DND-41 (cell line): ENCODE measurements around the gene MTMR4.
"Not testable (repeated sequence)": the region's sequence is repeated elsewhere in the genome, so short reads cannot be mapped to it uniquely, and the experiment has no call there.

Experiments used
- ATAC-seq: fragments of 200-7000 bp; cut with Tn5 transposase; 3 replicates; pipeline ENCODE4 v1.9.1; 2021; ENCODE audit warnings: low read depth; ENCODE audit not compliant: insufficient read depth
- DNase-seq: peaks from one replicate; pipeline ENCODE4 v3.0.0-alpha.2; 2020
- H2AFZ ChIP-seq: 2 replicates; pipeline ENCODE4 v1.6.0; 2012; ENCODE audit warnings: low read depth, low read length
- H3K27ac ChIP-seq: 2 replicates; pipeline ENCODE4 v1.5.1; 2012; ENCODE audit warnings: low read length, inconsistent platforms
- H3K27me3 ChIP-seq: fragments of 200-600 bp; sonication (generic); 2 replicates; pipeline ENCODE4 v1.6.0; 2012; ENCODE audit warnings: low read length, mild to moderate bottlenecking, inconsistent platforms; ENCODE audit not compliant: insufficient read depth, poor library complexity
- H3K36me3 ChIP-seq: 2 replicates; pipeline ENCODE4 v1.5.1; 2012; ENCODE audit warnings: low read length, inconsistent platforms; ENCODE audit not compliant: insufficient read depth
- H3K4me1 ChIP-seq: 2 replicates; pipeline ENCODE4 v1.5.1; 2012; ENCODE audit warnings: mild to moderate bottlenecking, low read length; ENCODE audit not compliant: insufficient read depth
- H3K4me2 ChIP-seq: 2 replicates; pipeline ENCODE4 v1.6.0; 2012; ENCODE audit warnings: mild to moderate bottlenecking, moderate library complexity, low read length, inconsistent platforms; ENCODE audit not compliant: insufficient read depth
- H3K4me3 ChIP-seq, 2 experiments: fragments of 200-600 bp in 1 of 2; shearing (Covaris generic) in 1 of 2; 2 replicates each; pipeline ENCODE4 v1.5.1; 2012 to 2016; ENCODE audit warnings: inconsistent platforms in 2 of 2, low read length in 2 of 2, mild to moderate bottlenecking in 2 of 2, low read depth in 1 of 2, moderate library complexity in 1 of 2
- H3K79me2 ChIP-seq: 2 replicates; pipeline ENCODE4 v1.6.0; 2012; ENCODE audit warnings: low read length, inconsistent platforms; ENCODE audit not compliant: insufficient read depth
- H3K9ac ChIP-seq: 2 replicates; pipeline ENCODE4 v1.6.0; 2012; ENCODE audit warnings: low read depth, mild to moderate bottlenecking, inconsistent platforms, low read length, moderate library complexity
- H3K9me3 ChIP-seq: 2 replicates; pipeline ENCODE4 v1.5.1; 2012; ENCODE audit warnings: low read length, moderate library complexity, mild to moderate bottlenecking, inconsistent platforms; ENCODE audit not compliant: insufficient read depth, severe bottlenecking
- H4K20me1 ChIP-seq: 2 replicates; pipeline ENCODE4 v1.6.0; 2012; ENCODE audit warnings: low read length; ENCODE audit not compliant: insufficient read depth
- CTCF ChIP-seq: IDR thresholded peaks from 2 replicates; pipeline ENCODE4 v1.5.1; 2012; ENCODE audit warnings: borderline replicate concordance, low read length, moderate library complexity, mild to moderate bottlenecking; ENCODE audit not compliant: poor library complexity, severe bottlenecking; ENCODE audit errors: extremely low read depth
- EZH2 ChIP-seq: IDR thresholded peaks from 3 replicates; pipeline ENCODE4 v1.6.1; 2012; ENCODE audit warnings: borderline replicate concordance, low read depth, mild to moderate bottlenecking, moderate library complexity, low read length, inconsistent platforms; ENCODE audit not compliant: severe bottlenecking

The MTMR4 gene

GRCh38 chr17:58503866-58504265, 10.6 kb downstream of the MTMR4 start:
- H3K4me2 ChIP-seq = no peak overlapping the region
- peaks cover 95% of the 10 kb centered on the region for H3K36me3 ChIP-seq
- TF ChIP-seq CTCF = no peak
- TF ChIP-seq EZH2 = no peak

GRCh38 chr17:58503134-58503533, 11.3 kb downstream of the MTMR4 start:
- H3K27me3 ChIP-seq, H3K9me3 ChIP-seq, H3K79me2 ChIP-seq, H3K9ac ChIP-seq, DNase-seq, H3K27ac ChIP-seq, ATAC-seq, H3K4me3 ChIP-seq, H3K4me2 ChIP-seq, H3K4me1 ChIP-seq, H2AFZ ChIP-seq: not testable (repeated sequence)
- H4K20me1 ChIP-seq = peaks cover 15% of the 10 kb centered on the region
- H3K36me3 ChIP-seq = peaks cover 93% of the 10 kb centered on the region

More at GRCh38 chr17:58503866-58504265, 10.6 kb downstream of the MTMR4 start:
- Histone ChIP-seq H4K20me1 (peaks cover 22% of the 10 kb centered on the region), H3K9ac (no peak overlapping the region), H3K27me3 (no peaks in the 10 kb centered on the region), H3K4me1 (no peaks in the 10 kb centered on the region), H3K79me2 (0 out of 2 replicates have a peak, but pooled peaks cover 2% of the 10 kb centered on the region), H3K9me3 (no peaks in the 10 kb centered on the region), H3K27ac (no peak overlapping the region), H2AFZ (no peak overlapping the region), H3K4me3 (no peak overlapping the region)
- DNase-seq = no peak
- no peak for ATAC-seq

DNA sequence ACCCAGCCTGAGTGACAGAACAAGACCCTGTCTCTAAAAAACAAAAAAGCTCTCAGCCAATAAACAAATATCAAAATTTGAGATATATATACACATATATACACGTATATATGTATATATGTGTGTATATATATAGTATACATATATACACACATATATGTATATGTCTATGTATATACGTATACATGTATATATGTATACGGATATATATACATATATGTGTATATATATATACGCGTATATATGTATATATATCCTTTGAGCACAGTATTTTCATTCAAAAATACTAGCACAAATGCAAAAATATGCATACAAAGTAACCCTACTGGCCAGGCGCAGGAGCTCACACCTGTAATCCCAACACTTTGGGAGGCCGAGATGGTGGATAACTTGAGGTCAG, 13.0 kb downstream of the MTMR4 start:
- ATAC-seq = no peak
- DNase-seq = no peak
- H3K79me2 ChIP-seq = 0 out of 2 replicates have a peak, but pooled peaks cover 2% of the 10 kb centered on the region
- H3K9me3 ChIP-seq = no peaks in the 10 kb centered on the region
- H3K4me1 ChIP-seq = no peaks in the 10 kb centered on the region
- H3K4me2 ChIP-seq = no peak overlapping the region
- no peak for TF ChIP-seq EZH2
- TF ChIP-seq CTCF = no peak
- no peak overlapping the region for H3K4me3 ChIP-seq
- no peak overlapping the region for H3K27ac ChIP-seq
- no peak overlapping the region for H2AFZ ChIP-seq
- peaks cover 93% of the 10 kb centered on the region for H3K36me3 ChIP-seq
- peaks cover 8% of the 10 kb centered on the region for H4K20me1 ChIP-seq
- no peak overlapping the region for H3K9ac ChIP-seq
- H3K27me3 ChIP-seq = no peaks in the 10 kb centered on the region

DNA sequence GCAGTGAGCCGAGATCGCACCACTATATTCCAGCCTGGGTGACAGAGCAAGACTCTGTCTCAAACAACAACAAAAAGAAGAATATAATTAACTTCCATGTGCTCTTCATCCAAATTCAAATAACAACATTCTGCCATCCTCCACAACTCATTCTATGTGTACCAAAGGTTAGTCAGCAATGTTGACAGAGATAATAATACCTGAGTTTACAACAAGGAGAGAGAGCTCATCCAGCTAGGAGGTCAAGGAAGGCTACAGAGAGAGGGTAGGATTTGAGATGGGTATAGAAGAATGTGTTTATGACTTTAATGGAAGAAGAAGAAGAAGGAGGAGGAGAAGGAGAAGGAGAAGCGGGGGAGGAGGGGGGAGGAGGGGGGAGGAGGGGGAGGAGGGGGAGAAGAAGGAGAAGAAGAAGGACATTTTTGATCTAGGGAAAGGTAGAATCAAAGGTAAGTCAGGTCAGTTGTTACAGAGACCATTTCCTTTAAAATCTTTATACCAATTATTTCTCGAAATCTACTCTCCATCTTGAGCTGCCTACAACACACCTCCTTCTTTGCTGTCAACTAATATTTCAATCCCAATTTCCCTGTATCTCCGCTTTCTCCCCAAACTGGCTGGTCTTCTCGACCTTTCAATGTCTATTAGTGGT, 16.1 kb downstream of the MTMR4 start:
- TF ChIP-seq CTCF = no peak
- TF ChIP-seq EZH2 = no peak
- DNase-seq = no peak
- Histone ChIP-seq H3K9ac (no peak overlapping the region), H3K4me2 (no peak overlapping the region), H3K4me1 (no peaks in the 10 kb centered on the region), H3K79me2 (no peaks in the 10 kb centered on the region), H3K9me3 (no peaks in the 10 kb centered on the region), H2AFZ (no peak overlapping the region), H3K36me3 (peaks cover 91% of the 10 kb centered on the region), H3K4me3 (no peak overlapping the region), H4K20me1 (peaks cover 9% of the 10 kb centered on the region; the same call in 1 of the 2 replicates), H3K27me3 (no peaks in the 10 kb centered on the region), H3K27ac (no peak overlapping the region)
- ATAC-seq = no peak
